GM12878 (cell line): ENCODE data around the gene HENMT1. TPM values are rescaled to one million over a fixed set of nuclear protein-coding genes. Genes with fewer than 3 reads are reported as not detected.

Experiments
- ATAC-seq: fragments of 200-7000 bp; cut with Tn5 transposase; 3 replicates; pipeline ENCODE4 v1.9.1; 2020; ENCODE audit warnings: mild to moderate bottlenecking, moderate library complexity
- BruUV-seq: library from RNA; stranded (reverse); fragments of 400-500 nt; replicated peaks from 2 replicates; lab custom pipeline; 2021; lab: Mats Ljungman, UMichigan
- CTCF ChIA-PET: fragments of 300-600 bp; sonication (Branson Sonifier 250); formaldehyde crosslinking; extraction: SDS; loops from one replicate; lab custom pipeline; 2021; ENCODE audit warnings: inconsistent platforms; lab: Yijun Ruan, JAX
- POLR2A ChIA-PET: fragments of 350-600 bp; formaldehyde crosslinking; extraction: SDS; loops from one replicate; lab custom pipeline; 2021; ENCODE audit warnings: inconsistent platforms; lab: Charles Lee
- RAD21 ChIA-PET: fragments of 300-600 bp; sonication (Branson Sonifier 250); formaldehyde crosslinking; loops from one replicate; lab custom pipeline; 2023; ENCODE audit warnings: antibody characterized with exemption; ENCODE audit not compliant: unreplicated experiment; lab: Charles Lee
- SMC1A ChIA-PET: fragments of 300-600 bp; sonication (Branson Sonifier 250); formaldehyde crosslinking; loops from one replicate; lab custom pipeline; 2023; ENCODE audit not compliant: unreplicated experiment, uncharacterized antibody; lab: Charles Lee
- DNase-seq: peaks from one replicate; pipeline ENCODE4 v3.0.0-alpha.2; 2011; ENCODE audit warnings: low read depth, low spot score
- FAIRE-seq: peaks from 3 replicates; lab custom pipeline; 2011; peaks lifted over from hg19 to GRCh38; lab: Jason Lieb, UNC
- H2AFZ ChIP-seq: 2 replicates; pipeline ENCODE4 v1.6.0; 2011; ENCODE audit warnings: low read depth, low read length, control low read depth; ENCODE audit not compliant: control insufficient read depth
- H3K27ac ChIP-seq: 2 replicates; pipeline ENCODE4 v1.5.1; 2011; ENCODE audit warnings: control low read depth; ENCODE audit not compliant: control insufficient read depth, insufficient read depth
- H3K27me3 ChIP-seq, 2 experiments: replicated peaks in 1 of 2; 2 replicates each; pipeline versions ENCODE4 v1.6.0 to v1.6.1; 2011; ENCODE audit warnings: low read length in 1 of 2; ENCODE audit not compliant: control insufficient read depth in 2 of 2, insufficient read depth in 2 of 2
- H3K36me3 ChIP-seq, 2 experiments: 2 replicates each; pipeline ENCODE4 v1.5.1; 2011; ENCODE audit warnings: low read length in 1 of 2; ENCODE audit not compliant: control insufficient read depth in 2 of 2, insufficient read depth in 2 of 2
- H3K4me1 ChIP-seq: 2 replicates; pipeline ENCODE4 v1.6.1; 2011; ENCODE audit warnings: mild to moderate bottlenecking, low read length, moderate library complexity, mixed read lengths; ENCODE audit not compliant: control insufficient read depth, insufficient read depth
- H3K4me2 ChIP-seq: 2 replicates; pipeline ENCODE4 v1.6.0; 2011; ENCODE audit warnings: control low read depth; ENCODE audit not compliant: control insufficient read depth, insufficient read depth
- H3K4me3 ChIP-seq: fragments of 200-600 bp; sonication (generic); 2 replicates; pipeline ENCODE4 v1.5.1; 2016
- H3K79me2 ChIP-seq: 2 replicates; pipeline ENCODE4 v1.6.0; 2011; ENCODE audit warnings: low read length; ENCODE audit not compliant: control insufficient read depth, insufficient read depth
- H3K9ac ChIP-seq: 2 replicates; pipeline ENCODE4 v1.8.0; 2011; ENCODE audit warnings: low read length, control low read depth, mixed read lengths; ENCODE audit not compliant: control insufficient read depth, insufficient read depth
- H3K9me3 ChIP-seq: replicated peaks from 3 replicates; pipeline ENCODE4 v1.5.1; 2011; ENCODE audit warnings: mild to moderate bottlenecking, low read length; ENCODE audit not compliant: control insufficient read depth, insufficient read depth
- H4K20me1 ChIP-seq: 2 replicates; pipeline ENCODE4 v1.6.0; 2011; ENCODE audit not compliant: control insufficient read depth, insufficient read depth
- SKIL ChIP-seq: fragments of 450-650 bp; IDR thresholded peaks from 2 replicates; pipeline ENCODE4 v1.6.1; 2017; ENCODE audit warnings: mild to moderate bottlenecking, low read depth, inconsistent platforms; ENCODE audit not compliant: poor library complexity, severe bottlenecking
- TBL1XR1 ChIP-seq: IDR thresholded peaks from 2 replicates; pipeline ENCODE4 v1.6.1; 2012; ENCODE audit warnings: low read depth, low read length, improper control_type of control experiment
- ZZZ3 ChIP-seq: IDR thresholded peaks from 2 replicates; pipeline ENCODE4 v1.6.1; 2011; ENCODE audit warnings: low read depth; ENCODE audit not compliant: control insufficient read depth, insufficient read length
- WGBS: methylation state at CpG from one replicate; pipeline ENCODE4 v1.1.6; 2016; ENCODE audit warnings: low lambda C conversion rate; ENCODE audit not compliant: insufficient replicate concordance, insufficient coverage; ENCODE audit errors: missing lambda C conversion rate; 5-methylcytosine and 5-hydroxymethylcytosine counted together
- in situ Hi-C: fragments of 300-500 bp; cut with MboI; formaldehyde crosslinking; loops from 9 replicates; pipeline ENCODE4 v1.14.3; 2018; ENCODE audit warnings: mixed read lengths
- intact Hi-C: fragments of 100-400 bp; cut with micrococcal nuclease; formaldehyde crosslinking; loops from one replicate; pipeline ENCODE4 v1.14.2; 2022; ENCODE audit not compliant: unreplicated experiment
- polyA plus RNA-seq, 11 experiments: library from polyadenylated mRNA; depleted of rRNA in 4 of 11; unstranded in 6 of 11; stranded (reverse) in 5 of 11; fragments of >200 nt; fragmentation: Nextera tagmentation in 4 of 11; fragmentation: Illumina TruSeq in 1 of 11; extraction: Ambion mirVana in 4 of 11; extraction: Trizol in 1 of 11; gene quantifications; 1 replicate in 1 of 11; 2 replicates in 10 of 11; pipeline versions ENCODE4 v1.2.1 to v1.2.3, GENCODE V29; 2011 to 2016; ENCODE audit warnings: inconsistent platforms in 2 of 11, missing spikeins in 2 of 11, low read depth in 1 of 11
- total RNA-seq, 4 experiments: library from RNA; depleted of rRNA in 3 of 4; stranded (reverse); fragments of >200 nt in 3 of 4; fragmentation: Illumina TruSeq in 1 of 4; extraction: Trizol in 1 of 4; gene quantifications; 2 replicates each; pipeline versions ENCODE4 v1.2.1 to v1.2.3, GENCODE V29; 2013 to 2021

HENMT1 gene
- total and polyA plus RNA-seq, 10 of the 15 experiments (the other 5 are each of a cell fraction or from before 2014, with no cell fraction given) = 4.4 to 15.6 (median 10.4) TPM

- ChIA-PET RAD21 (interaction anchor here (0.7 to 2.0 kb wide), 3 partner anchors 46 to 137 kb away, joined by 3 to 4 read pairs (median 3); partner anchors contain the start of gene PRPF38B), SMC1A (interaction anchor here (1.1 to 1.9 kb wide), 4 partner anchors 13 to 136 kb away, joined by 3 to 6 read pairs (median 4); partner anchors contain the start of gene PRPF38B)
- H3K4me1 ChIP-seq = peaks cover 3% of the 10 kb centered on the region; the same call in 1 of the 2 replicates
- no TSS peak for BruUV-seq
- peak overlapping the region; percentile 59; the same call in 1 of the 2 replicates for H2AFZ ChIP-seq
- in situ Hi-C loops = loop anchor here (5.0 kb wide), 1 partner anchor 79 kb away; no protein-coding TSS in a partner anchor
- no peaks in the 10 kb centered on the region for H3K27me3 ChIP-seq
- H3K27ac ChIP-seq = no peak overlapping the region
- no peak for TF ChIP-seq TBL1XR1
- TF ChIP-seq ZZZ3 = no peak
- no peak for TF ChIP-seq SKIL
- TF ChIP-seq, all 136 proteins: peak for 0
- CTCF ChIA-PET = interaction anchor here (0.7 to 2.4 kb wide), 5 partner anchors 25 to 134 kb away, joined by 3 to 7 read pairs (median 3); no protein-coding TSS in a partner anchor
- DNase-seq (no peak), FAIRE-seq (no peak), ATAC-seq (no peak)
- Histone ChIP-seq H3K36me3 (no peaks in the 10 kb centered on the region), H3K79me2 (no peaks in the 10 kb centered on the region), H3K4me3 (no peak overlapping the region), H3K9ac (no peak overlapping the region), H3K4me2 (no peak overlapping the region), H3K9me3 (no peaks in the 10 kb centered on the region), H4K20me1 (no peaks in the 10 kb centered on the region)
- 68% methylated on average over 4 of the region's 4 CpGs for WGBS
- POLR2A ChIA-PET = interaction anchor here (1.2 to 1.7 kb wide), 2 partner anchors 46 to 86 kb away, joined by 3 to 4 read pairs; partner anchors contain the start of genes EEIG2 and PRPF38B
- intact Hi-C loops = no loop called here
Measured at GRCh38 chr1:108646265-108646647, 14.6 kb downstream of the HENMT1 start.
